Activated naive CD8-positive, alpha-beta T cell treated with anti-CD3 and anti-CD28 coated beads, Interleukin-2, amount 10 ng/mL, durations not matched to agents 7 days and 5 days (primary cell): ENCODE measurements around the gene BMERB1. TPM values are rescaled to one million over a fixed set of nuclear protein-coding genes. Genes with fewer than 3 reads are reported as not detected.
A peak's percentile ranks its signal among the peaks of the same experiment; 100 is the strongest.
"Not testable (repeated sequence)": the region's sequence is repeated elsewhere in the genome, so short reads cannot be mapped to it uniquely, and the experiment has no call there.

Experiments
- ATAC-seq: fragments of 150-1000 bp; cut with Tn5 transposase; one replicate; pipeline ENCODE4 v1.10.0; 2021; ENCODE audit warnings: low read depth, moderate library complexity
- POLR2A ChIA-PET: fragments of 350-600 bp; sonication (Branson Sonifier 250); formaldehyde crosslinking; loops from one replicate; lab custom pipeline; 2021; ENCODE audit warnings: antibody characterized with exemption; lab: Charles Lee
- DNase-seq: peaks from one replicate; pipeline ENCODE4 v3.0.0; 2021
- H3K27ac Mint-ChIP-seq: one replicate; pipeline ENCODE4 v1.8.0; 2022; ENCODE audit warnings: mild to moderate bottlenecking, mixed read lengths
- H3K27me3 Mint-ChIP-seq: one replicate; pipeline ENCODE4 v1.8.0; 2022; ENCODE audit warnings: mild to moderate bottlenecking, moderate library complexity, mixed read lengths
- H3K36me3 Mint-ChIP-seq: one replicate; pipeline ENCODE4 v1.8.0; 2021; ENCODE audit warnings: mild to moderate bottlenecking, mixed read lengths
- H3K4me1 Mint-ChIP-seq: one replicate; pipeline ENCODE4 v1.8.0; 2021; ENCODE audit warnings: mixed read lengths
- H3K4me3 Mint-ChIP-seq: one replicate; pipeline ENCODE4 v1.8.0; 2022; ENCODE audit warnings: mild to moderate bottlenecking, moderate library complexity, mixed read lengths
- H3K9me3 Mint-ChIP-seq: one replicate; pipeline ENCODE4 v1.8.0; 2021; ENCODE audit warnings: mixed read lengths
- total RNA-seq, 2 experiments: library from RNA; stranded (reverse); gene quantifications; one replicate each; pipeline ENCODE4 v1.2.3, GENCODE V29; 2021

BMERB1 gene
- total RNA-seq, 2 experiments from 2014 or later, result 3.7 to 4.1 TPM

DNA sequence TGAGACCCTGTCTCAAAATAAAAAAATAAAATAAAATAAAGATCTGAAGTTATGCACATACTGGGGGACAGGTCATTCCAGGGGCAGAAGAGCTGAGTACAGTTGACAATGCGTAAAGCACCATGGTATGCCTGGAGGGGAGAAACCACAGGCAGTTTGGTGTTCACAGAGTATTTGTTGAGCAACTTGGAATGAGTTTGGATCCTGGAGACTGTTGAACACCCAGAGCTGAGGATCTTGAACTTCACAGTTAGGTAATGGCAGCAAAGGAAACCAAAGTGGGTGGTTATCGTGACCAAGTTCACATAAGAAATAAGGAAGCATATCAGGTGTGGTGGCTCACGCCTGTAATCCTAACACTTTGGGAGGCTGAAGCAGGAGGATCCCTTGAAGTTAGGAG lies 30.3 kb upstream of the BMERB1 start:
- POLR2A ChIA-PET, DNase-seq, ATAC-seq, H3K9me3 Mint-ChIP-seq, H3K36me3 Mint-ChIP-seq, H3K4me1 Mint-ChIP-seq, H3K4me3 Mint-ChIP-seq, H3K27me3 Mint-ChIP-seq, H3K27ac Mint-ChIP-seq: not testable (repeated sequence)

GRCh38 chr16:15404792-15405191 lies 29.6 kb upstream of the BMERB1 start:
- peaks cover 1% of the 10 kb centered on the region for H3K4me1 Mint-ChIP-seq
- ATAC-seq, result no peak
- no peaks in the 10 kb centered on the region for H3K36me3 Mint-ChIP-seq
- POLR2A ChIA-PET, result no interaction called here
- peaks cover 3% of the 10 kb centered on the region for H3K27me3 Mint-ChIP-seq
- no peaks in the 10 kb centered on the region for H3K9me3 Mint-ChIP-seq
- no peak for DNase-seq
- no peak overlapping the region for H3K27ac Mint-ChIP-seq
- no peak overlapping the region for H3K4me3 Mint-ChIP-seq

GRCh38 chr16:15407756-15408155 lies 26.6 kb upstream of the BMERB1 start:
- H3K9me3 Mint-ChIP-seq, DNase-seq, H3K27ac Mint-ChIP-seq, H3K36me3 Mint-ChIP-seq, POLR2A ChIA-PET, H3K27me3 Mint-ChIP-seq, ATAC-seq, H3K4me3 Mint-ChIP-seq, H3K4me1 Mint-ChIP-seq: not testable (repeated sequence)

GRCh38 chr16:15409476-15409875 lies 24.9 kb upstream of the BMERB1 start:
- H3K27me3 Mint-ChIP-seq, DNase-seq, ATAC-seq, H3K9me3 Mint-ChIP-seq, H3K27ac Mint-ChIP-seq, H3K4me1 Mint-ChIP-seq, H3K4me3 Mint-ChIP-seq, POLR2A ChIA-PET, H3K36me3 Mint-ChIP-seq: not testable (repeated sequence)

GRCh38 chr16:15415511-15415985 lies 18.8 kb upstream of the BMERB1 start:
- ATAC-seq (no peak), DNase-seq (no peak)
- POLR2A ChIA-PET, result no interaction called here
- no peak overlapping the region for H3K4me3 Mint-ChIP-seq
- no peaks in the 10 kb centered on the region for H3K36me3 Mint-ChIP-seq
- H3K27ac Mint-ChIP-seq, result no peak overlapping the region
- H3K9me3 Mint-ChIP-seq, result no peaks in the 10 kb centered on the region
- no peaks in the 10 kb centered on the region for H3K4me1 Mint-ChIP-seq
- H3K27me3 Mint-ChIP-seq, result peaks cover 2% of the 10 kb centered on the region

GRCh38 chr16:15417197-15417596 lies 17.2 kb upstream of the BMERB1 start:
- H3K4me3 Mint-ChIP-seq, result no peak overlapping the region
- no peak overlapping the region for H3K27ac Mint-ChIP-seq

GRCh38 chr16:15418206-15418605 lies 16.2 kb upstream of the BMERB1 start:
- Mint-ChIP-seq H3K36me3 (no peaks in the 10 kb centered on the region), H3K27ac (no peak overlapping the region), H3K9me3 (no peaks in the 10 kb centered on the region), H3K4me1 (no peaks in the 10 kb centered on the region), H3K27me3 (peaks cover 4% of the 10 kb centered on the region), H3K4me3 (no peak overlapping the region)
- ATAC-seq (no peak), DNase-seq (no peak)
- POLR2A ChIA-PET, result no interaction called here

More at GRCh38 chr16:15417197-15417596, 17.2 kb upstream of the BMERB1 start:
- Mint-ChIP-seq H3K36me3 (no peaks in the 10 kb centered on the region), H3K27me3 (peaks cover 4% of the 10 kb centered on the region), H3K4me1 (no peaks in the 10 kb centered on the region), H3K9me3 (no peaks in the 10 kb centered on the region)
- ATAC-seq (no peak), DNase-seq (no peak)
- POLR2A ChIA-PET, result no interaction called here

- H3K36me3 Mint-ChIP-seq, H3K4me1 Mint-ChIP-seq, DNase-seq, H3K9me3 Mint-ChIP-seq, H3K27ac Mint-ChIP-seq, POLR2A ChIA-PET, H3K27me3 Mint-ChIP-seq, ATAC-seq, H3K4me3 Mint-ChIP-seq: not testable (repeated sequence)
Observed at GRCh38 chr16:15421696-15422095, 12.7 kb upstream of the BMERB1 start.

- no peak overlapping the region for H3K27ac Mint-ChIP-seq
- ATAC-seq, result no peak
- no peak overlapping the region for H3K4me3 Mint-ChIP-seq
- no peaks in the 10 kb centered on the region for H3K9me3 Mint-ChIP-seq
- peaks cover 6% of the 10 kb centered on the region for H3K27me3 Mint-ChIP-seq
- no peaks in the 10 kb centered on the region for H3K4me1 Mint-ChIP-seq
- no peak for DNase-seq
- POLR2A ChIA-PET, result no interaction called here
- no peaks in the 10 kb centered on the region for H3K36me3 Mint-ChIP-seq
Observed at GRCh38 chr16:15422222-15422621, 12.2 kb upstream of the BMERB1 start.

GRCh38 chr16:15425861-15426260 lies 8.5 kb upstream of the BMERB1 start:
- POLR2A ChIA-PET, result no interaction called here
- no peaks in the 10 kb centered on the region for H3K9me3 Mint-ChIP-seq
- no peak overlapping the region for H3K4me3 Mint-ChIP-seq
- peaks cover 6% of the 10 kb centered on the region for H3K27me3 Mint-ChIP-seq
- DNase-seq, result no peak
- no peaks in the 10 kb centered on the region for H3K4me1 Mint-ChIP-seq
- H3K36me3 Mint-ChIP-seq, result no peaks in the 10 kb centered on the region
- ATAC-seq, result no peak
- H3K27ac Mint-ChIP-seq, result no peak overlapping the region

- POLR2A ChIA-PET, result no interaction called here
- Mint-ChIP-seq H3K27ac (no peak overlapping the region), H3K4me1 (no peaks in the 10 kb centered on the region), H3K4me3 (no peak overlapping the region), H3K27me3 (peaks cover 6% of the 10 kb centered on the region), H3K9me3 (no peaks in the 10 kb centered on the region), H3K36me3 (no peaks in the 10 kb centered on the region)
- no peak for DNase-seq
- ATAC-seq, result no peak
Observed at GRCh38 chr16:15426796-15427195, 7.6 kb upstream of the BMERB1 start.

GRCh38 chr16:15427648-15428239 lies 6.6 kb upstream of the BMERB1 start:
- Mint-ChIP-seq H3K27ac (no peak overlapping the region), H3K9me3 (no peaks in the 10 kb centered on the region), H3K27me3 (peaks cover 4% of the 10 kb centered on the region), H3K4me1 (no peaks in the 10 kb centered on the region), H3K4me3 (no peak overlapping the region), H3K36me3 (no peaks in the 10 kb centered on the region)
- DNase-seq (peak; percentile 38), ATAC-seq (no peak)
- POLR2A ChIA-PET, result interaction anchor here (0.6 kb wide), 1 partner anchor 217 kb away, joined by 6 read pairs; no protein-coding TSS in a partner anchor

DNA sequence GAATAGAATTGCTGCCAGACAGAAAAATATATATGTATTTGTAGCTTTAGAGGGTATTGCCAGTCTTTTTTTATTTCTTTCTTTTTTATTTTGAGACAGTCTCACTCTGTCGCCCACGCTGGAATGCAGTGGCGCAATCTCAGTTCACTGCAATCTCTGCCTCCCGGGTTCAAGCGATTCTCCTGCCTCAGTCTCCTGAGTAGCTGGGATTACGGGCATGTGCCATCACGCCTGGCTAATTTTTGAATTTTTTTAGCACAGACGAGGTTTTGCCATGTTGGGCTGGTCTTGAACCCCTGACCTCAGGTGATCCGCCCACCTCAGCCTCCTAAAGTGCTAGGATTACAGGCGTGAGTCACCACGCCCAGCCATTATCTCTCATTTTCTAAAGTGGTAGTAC lies 3.5 kb upstream of the BMERB1 start:
- H3K4me3 Mint-ChIP-seq, DNase-seq, H3K4me1 Mint-ChIP-seq, ATAC-seq, H3K36me3 Mint-ChIP-seq, POLR2A ChIA-PET, H3K27ac Mint-ChIP-seq, H3K9me3 Mint-ChIP-seq: not testable (repeated sequence)
- peaks cover 25% of the 10 kb centered on the region for H3K27me3 Mint-ChIP-seq

- ATAC-seq, result peak; percentile 17
- H3K27ac Mint-ChIP-seq, result no peak overlapping the region
Observed at GRCh38 chr16:15434079-15434424, 336 bp upstream of the BMERB1 start.

More at GRCh38 chr16:15434079-15434424, 336 bp upstream of the BMERB1 start:
- H3K36me3 Mint-ChIP-seq, result no peaks in the 10 kb centered on the region
- no peak for DNase-seq
- H3K4me1 Mint-ChIP-seq, result peaks cover 10% of the 10 kb centered on the region
- H3K27me3 Mint-ChIP-seq, result peaks cover 31% of the 10 kb centered on the region
- POLR2A ChIA-PET, result no interaction called here
- H3K9me3 Mint-ChIP-seq, result no peaks in the 10 kb centered on the region
- H3K4me3 Mint-ChIP-seq, result peak overlapping the region; percentile 83
